Measurements from ENCODE around the gene ACTR3.

Gene ACTR3

GRCh38 chr2:113976277-113976928 is 86.5 kb downstream of the ACTR3 start:
- no peaks in the 10 kb centered on the region for H3K9me3 ChIP-seq (ENCODE audit: insufficient read depth, low read length)
- no peaks in the 10 kb centered on the region for H4K20me1 ChIP-seq (ENCODE audit: low read depth, low read length)
- no peaks in the 10 kb centered on the region for H3K79me2 ChIP-seq (ENCODE audit: insufficient read depth, low read length)
- H3K4me3 ChIP-seq (ENCODE audit: insufficient read depth, low read length, poor library complexity, severe bottlenecking), result no peak overlapping the region
- H3K9ac ChIP-seq (ENCODE audit: low read length), result no peak overlapping the region
- H3K9me2 ChIP-seq (replicated peaks; ENCODE audit: insufficient read depth, low read length), result no peaks in the 10 kb centered on the region
- no peak overlapping the region for H2AFZ ChIP-seq (ENCODE audit: low read depth, low read length, severe bottlenecking)
- H3K27ac ChIP-seq (ENCODE audit: low read depth, low read length), result no peak overlapping the region
- H3K4me2 ChIP-seq (ENCODE audit: low read depth, low read length, poor library complexity, severe bottlenecking), result no peak overlapping the region
- no peak for TF ChIP-seq EZH2phosphoT487 (conservative IDR thresholded peaks at IDR 0.05; ENCODE audit: low read length)
- no peak for TF ChIP-seq CTCF (IDR thresholded peaks at IDR 0.05; ENCODE audit: insufficient read depth, low read length, poor library complexity, severe bottlenecking)
- H3F3A ChIP-seq (ENCODE audit: insufficient read depth), result no peaks in the 10 kb centered on the region
- no peaks in the 10 kb centered on the region for H3K36me3 ChIP-seq (ENCODE audit: low read length)
- H3K27me3 ChIP-seq (ENCODE audit: low read length), result no peaks in the 10 kb centered on the region

DNA sequence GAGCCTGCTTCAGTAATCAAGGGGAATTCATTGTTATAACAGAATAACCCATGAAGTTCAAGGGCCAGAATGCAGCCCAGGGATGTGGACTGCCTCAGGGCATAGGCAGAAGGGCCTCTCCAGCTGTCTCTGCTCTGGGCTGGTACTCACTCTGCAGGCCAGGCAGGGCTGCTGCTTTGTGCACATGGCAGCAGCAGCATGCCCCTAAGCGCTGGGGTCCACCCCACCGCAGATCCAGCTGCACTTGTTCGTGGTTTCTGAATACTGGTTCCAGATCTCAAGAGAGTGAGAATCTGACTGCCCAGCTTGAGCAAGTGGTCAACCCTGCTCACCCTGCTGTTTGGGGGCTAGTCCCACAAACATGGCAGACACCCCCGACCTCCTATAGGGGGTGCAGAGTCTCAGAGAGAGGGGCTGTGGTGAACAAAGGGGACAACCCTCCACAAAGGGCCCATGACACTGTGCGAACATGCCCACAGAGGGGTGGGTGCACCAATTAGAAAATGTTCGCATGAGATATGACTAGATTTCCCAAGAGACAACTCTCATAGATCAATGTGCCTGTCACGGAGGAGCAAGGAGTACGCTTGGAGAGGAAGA is 87.3 kb downstream of the ACTR3 start:
- H2AFZ ChIP-seq (ENCODE audit: low read depth, low read length, severe bottlenecking), result no peak overlapping the region
- no peak overlapping the region for H3K27ac ChIP-seq (ENCODE audit: low read depth, low read length)
- H3K4me3 ChIP-seq (ENCODE audit: insufficient read depth, low read length, poor library complexity, severe bottlenecking), result no peak overlapping the region
- H3K9ac ChIP-seq (ENCODE audit: low read length), result no peak overlapping the region
- H3K36me3 ChIP-seq (ENCODE audit: low read length), result no peaks in the 10 kb centered on the region
- TF ChIP-seq CTCF (IDR thresholded peaks at IDR 0.05; ENCODE audit: insufficient read depth, low read length, poor library complexity, severe bottlenecking), result no peak
- no peak for TF ChIP-seq EZH2phosphoT487 (conservative IDR thresholded peaks at IDR 0.05; ENCODE audit: low read length)
- H3K79me2 ChIP-seq (ENCODE audit: insufficient read depth, low read length), result no peaks in the 10 kb centered on the region
- H3K9me3 ChIP-seq (ENCODE audit: insufficient read depth, low read length), result no peaks in the 10 kb centered on the region
- no peaks in the 10 kb centered on the region for H3F3A ChIP-seq (ENCODE audit: insufficient read depth)
- H3K9me2 ChIP-seq (replicated peaks; ENCODE audit: insufficient read depth, low read length), result no peaks in the 10 kb centered on the region
- no peak overlapping the region for H3K4me2 ChIP-seq (ENCODE audit: low read depth, low read length, poor library complexity, severe bottlenecking)
- no peaks in the 10 kb centered on the region for H4K20me1 ChIP-seq (ENCODE audit: low read depth, low read length)
- H3K27me3 ChIP-seq (ENCODE audit: low read length), result no peaks in the 10 kb centered on the region

- Histone ChIP-seq H4K20me1 (ENCODE audit: low read depth, low read length) (no peaks in the 10 kb centered on the region), H3K79me2 (ENCODE audit: insufficient read depth, low read length) (no peaks in the 10 kb centered on the region), H3K9ac (ENCODE audit: low read length) (no peak overlapping the region), H3K4me3 (ENCODE audit: insufficient read depth, low read length, poor library complexity, severe bottlenecking) (no peak overlapping the region), H3K27me3 (ENCODE audit: low read length) (no peaks in the 10 kb centered on the region), H2AFZ (ENCODE audit: low read depth, low read length, severe bottlenecking) (no peak overlapping the region), H3K4me2 (ENCODE audit: low read depth, low read length, poor library complexity, severe bottlenecking) (no peak overlapping the region), H3F3A (ENCODE audit: insufficient read depth) (no peaks in the 10 kb centered on the region), H3K27ac (ENCODE audit: low read depth, low read length) (no peak overlapping the region), H3K36me3 (ENCODE audit: low read length) (no peaks in the 10 kb centered on the region), H3K9me2 (replicated peaks; ENCODE audit: insufficient read depth, low read length) (no peaks in the 10 kb centered on the region), H3K9me3 (ENCODE audit: insufficient read depth, low read length) (no peaks in the 10 kb centered on the region)
- TF ChIP-seq EZH2phosphoT487 (conservative IDR thresholded peaks at IDR 0.05; ENCODE audit: low read length) (no peak), CTCF (IDR thresholded peaks at IDR 0.05; ENCODE audit: insufficient read depth, low read length, poor library complexity, severe bottlenecking) (no peak)
Measured at GRCh38 chr2:113977660-113978523, 88.0 kb downstream of the ACTR3 start.
